ENCODE results near the gene ABCF2. TPM values are rescaled to one million over a fixed set of nuclear protein-coding genes. Genes with fewer than 3 reads are reported as not detected.

Gene ABCF2
- total RNA-seq, 2 donors from 2014 or later, result 43.3 to 48.9 TPM

DNA sequence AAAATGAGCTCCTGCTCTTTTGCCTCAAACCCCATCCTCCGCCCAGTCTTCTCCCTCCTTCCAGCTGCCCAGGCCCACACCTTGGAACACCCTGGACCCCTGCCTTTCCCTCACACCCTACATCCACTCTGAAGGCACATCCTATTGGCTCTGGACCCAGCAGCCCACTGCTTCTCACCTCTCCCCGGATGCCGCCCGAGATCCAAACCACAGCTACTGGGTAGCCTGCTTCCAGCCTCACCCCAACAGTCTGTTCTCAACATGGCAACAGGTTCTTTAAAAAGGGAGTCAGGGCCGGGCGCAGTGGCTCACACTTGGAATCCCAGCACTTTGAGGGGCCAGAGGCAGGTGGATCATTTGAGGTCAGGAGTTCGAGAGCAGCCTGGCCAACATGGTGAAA, 31.0 kb upstream of the ABCF2 start:
- no peak for DNase-seq
- H3K4me3 ChIP-seq (ENCODE audit: low read length), result no peak overlapping the region
- H3K4me1 ChIP-seq (ENCODE audit: control insufficient read depth, insufficient read depth, low read length), result peaks cover 14% of the 10 kb centered on the region
- H3K9ac ChIP-seq (ENCODE audit: extremely low read depth, low read length, poor library complexity, severe bottlenecking), result no peak overlapping the region
- peaks cover 4% of the 10 kb centered on the region for H3K9me3 ChIP-seq (ENCODE audit: control insufficient read depth, low read length)
- Mint-ChIP-seq H3K36me3 (ENCODE audit: low read depth) (peaks cover 10% of the 10 kb centered on the region), H3K27ac (no peak overlapping the region), H3K27me3 (ENCODE audit: insufficient read depth) (peaks cover 61% of the 10 kb centered on the region), H3K9me3 (peaks cover 7% of the 10 kb centered on the region), H3K4me1 (peaks cover 28% of the 10 kb centered on the region), H3K4me3 (no peak overlapping the region)
- WGBS, 2 experiments (ENCODE audit: insufficient coverage in 1 of 2, insufficient read length in 1 of 2), result 88 to 96% methylated on average over 7 of the region's 7 CpGs
- H3K27me3 ChIP-seq (ENCODE audit: control insufficient read depth, insufficient read depth, low read length, poor library complexity, severe bottlenecking), result no peaks in the 10 kb centered on the region
- H3K27ac ChIP-seq (ENCODE audit: low read depth, low read length), result no peak overlapping the region
- no peaks in the 10 kb centered on the region for H3K36me3 ChIP-seq (ENCODE audit: control insufficient read depth, insufficient read depth, low read length)
- TF ChIP-seq, protein P1, sequence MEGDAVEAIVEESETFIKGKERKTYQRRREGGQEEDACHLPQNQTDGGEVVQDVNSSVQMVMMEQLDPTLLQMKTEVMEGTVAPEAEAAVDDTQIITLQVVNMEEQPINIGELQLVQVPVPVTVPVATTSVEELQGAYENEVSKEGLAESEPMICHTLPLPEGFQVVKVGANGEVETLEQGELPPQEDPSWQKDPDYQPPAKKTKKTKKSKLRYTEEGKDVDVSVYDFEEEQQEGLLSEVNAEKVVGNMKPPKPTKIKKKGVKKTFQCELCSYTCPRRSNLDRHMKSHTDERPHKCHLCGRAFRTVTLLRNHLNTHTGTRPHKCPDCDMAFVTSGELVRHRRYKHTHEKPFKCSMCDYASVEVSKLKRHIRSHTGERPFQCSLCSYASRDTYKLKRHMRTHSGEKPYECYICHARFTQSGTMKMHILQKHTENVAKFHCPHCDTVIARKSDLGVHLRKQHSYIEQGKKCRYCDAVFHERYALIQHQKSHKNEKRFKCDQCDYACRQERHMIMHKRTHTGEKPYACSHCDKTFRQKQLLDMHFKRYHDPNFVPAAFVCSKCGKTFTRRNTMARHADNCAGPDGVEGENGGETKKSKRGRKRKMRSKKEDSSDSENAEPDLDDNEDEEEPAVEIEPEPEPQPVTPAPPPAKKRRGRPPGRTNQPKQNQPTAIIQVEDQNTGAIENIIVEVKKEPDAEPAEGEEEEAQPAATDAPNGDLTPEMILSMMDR (conservative IDR thresholded peaks at IDR 0.05), result no peak

DNA sequence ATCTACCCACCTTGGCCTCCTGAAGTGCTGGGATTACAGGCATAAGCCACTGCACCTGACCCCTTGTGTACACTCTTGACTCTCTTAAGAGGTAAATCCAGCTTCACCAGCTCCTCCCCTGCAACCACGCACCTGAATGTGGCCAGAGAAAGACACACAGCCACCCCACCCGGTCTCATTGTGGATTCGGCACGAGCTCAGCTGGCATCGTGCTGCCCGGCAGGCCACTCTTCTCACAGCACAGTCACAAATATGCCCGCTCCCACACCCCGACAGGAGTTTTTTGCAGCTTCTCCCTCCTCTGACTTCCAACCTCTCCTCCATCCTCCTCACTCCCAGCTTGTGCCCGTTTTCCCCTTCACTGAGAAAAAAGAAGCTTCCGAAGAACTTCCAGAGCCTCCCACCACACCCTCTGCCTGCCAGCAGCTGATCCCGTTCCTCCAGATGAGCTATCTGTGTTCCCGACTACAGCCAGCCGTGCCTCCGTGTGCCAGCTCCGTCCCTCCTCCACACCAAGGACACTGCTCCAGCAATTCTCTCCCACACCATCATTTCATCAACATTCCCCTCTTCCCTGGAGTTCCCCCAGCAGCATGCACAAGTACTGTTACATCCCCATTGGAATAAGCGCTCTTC, 29.5 kb upstream of the ABCF2 start:
- Histone ChIP-seq H3K27ac (ENCODE audit: low read depth, low read length) (no peak overlapping the region), H3K27me3 (ENCODE audit: control insufficient read depth, insufficient read depth, low read length, poor library complexity, severe bottlenecking) (no peaks in the 10 kb centered on the region), H3K4me3 (ENCODE audit: low read length) (no peak overlapping the region), H3K36me3 (ENCODE audit: control insufficient read depth, insufficient read depth, low read length) (no peaks in the 10 kb centered on the region), H3K9me3 (ENCODE audit: control insufficient read depth, low read length) (peaks cover 4% of the 10 kb centered on the region), H3K9ac (ENCODE audit: extremely low read depth, low read length, poor library complexity, severe bottlenecking) (no peak overlapping the region), H3K4me1 (ENCODE audit: control insufficient read depth, insufficient read depth, low read length) (peaks cover 11% of the 10 kb centered on the region)
- no peak for DNase-seq
- H3K36me3 Mint-ChIP-seq (ENCODE audit: low read depth), result peaks cover 10% of the 10 kb centered on the region
- TF ChIP-seq, protein P1 (conservative IDR thresholded peaks at IDR 0.05), result no peak
- H3K27me3 Mint-ChIP-seq (ENCODE audit: insufficient read depth), result peaks cover 61% of the 10 kb centered on the region
- no peak overlapping the region for H3K27ac Mint-ChIP-seq
- H3K4me1 Mint-ChIP-seq, result peaks cover 26% of the 10 kb centered on the region
- peaks cover 7% of the 10 kb centered on the region for H3K9me3 Mint-ChIP-seq
- H3K4me3 Mint-ChIP-seq, result no peak overlapping the region
- 82 to 86% methylated on average over 5 to 16 of the region's 16 CpGs for WGBS, 2 experiments (ENCODE audit: insufficient coverage in 1 of 2, insufficient read length in 1 of 2)

DNA sequence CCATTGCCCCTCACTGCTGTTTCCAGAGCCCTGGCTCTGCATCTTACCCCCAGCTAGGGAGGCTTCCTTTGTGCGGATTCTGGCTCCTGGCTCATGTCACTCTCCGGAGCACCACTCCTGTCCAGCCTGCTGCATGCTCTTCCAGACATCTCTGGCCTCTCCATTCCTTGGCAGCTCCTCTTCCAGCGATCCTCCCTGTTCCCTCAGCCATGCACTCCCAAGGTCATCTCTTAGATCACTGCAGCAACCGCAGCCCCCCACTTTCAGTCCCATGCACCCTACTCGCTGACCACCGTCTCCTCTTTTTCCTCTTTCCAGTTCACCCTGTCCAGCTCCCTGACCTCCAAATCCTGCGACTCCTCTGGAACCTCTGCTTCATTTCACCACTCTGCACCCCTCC, 28.4 kb upstream of the ABCF2 start:
- Mint-ChIP-seq H3K27ac (no peak overlapping the region), H3K4me1 (peaks cover 26% of the 10 kb centered on the region), H3K36me3 (ENCODE audit: low read depth) (peaks cover 10% of the 10 kb centered on the region), H3K4me3 (no peak overlapping the region), H3K27me3 (ENCODE audit: insufficient read depth) (peaks cover 70% of the 10 kb centered on the region), H3K9me3 (peaks cover 7% of the 10 kb centered on the region)
- H3K27me3 ChIP-seq (ENCODE audit: control insufficient read depth, insufficient read depth, low read length, poor library complexity, severe bottlenecking), result no peaks in the 10 kb centered on the region
- DNase-seq, result no peak
- peaks cover 15% of the 10 kb centered on the region for H3K4me1 ChIP-seq (ENCODE audit: control insufficient read depth, insufficient read depth, low read length)
- H3K4me3 ChIP-seq (ENCODE audit: low read length), result no peak overlapping the region
- TF ChIP-seq, protein P1 (conservative IDR thresholded peaks at IDR 0.05), result no peak
- H3K27ac ChIP-seq (ENCODE audit: low read depth, low read length), result no peak overlapping the region
- no peak overlapping the region for H3K9ac ChIP-seq (ENCODE audit: extremely low read depth, low read length, poor library complexity, severe bottlenecking)
- H3K9me3 ChIP-seq (ENCODE audit: control insufficient read depth, low read length), result peaks cover 4% of the 10 kb centered on the region
- WGBS, 2 experiments (ENCODE audit: insufficient coverage in 1 of 2, insufficient read length in 1 of 2), result 81 to 92% methylated on average over 7 of the region's 7 CpGs
- H3K36me3 ChIP-seq (ENCODE audit: control insufficient read depth, insufficient read depth, low read length), result no peaks in the 10 kb centered on the region

Measured in endodermal cell (in vitro differentiated cells).